A673 (cell line): Measurements from ENCODE around the gene RAB8B. TPM values are rescaled to one million over a fixed set of nuclear protein-coding genes. Genes with fewer than 3 reads are reported as not detected.

Experiments used
- BruUV-seq: library from RNA; stranded (reverse); fragments of 400-500 nt; replicated peaks from 2 replicates; lab custom pipeline; 2021; lab: Mats Ljungman, UMichigan
- CTCF ChIA-PET: fragments of 300-600 bp; sonication (Branson Sonifier 250); formaldehyde crosslinking; loops from one replicate; lab custom pipeline; 2022; ENCODE audit warnings: antibody characterized with exemption; lab: Charles Lee
- POLR2A ChIA-PET: fragments of 300-600 bp; sonication (Branson Sonifier 250); formaldehyde crosslinking; loops from one replicate; lab custom pipeline; 2022; ENCODE audit warnings: antibody characterized with exemption; ENCODE audit not compliant: low non-redundant PET; lab: Charles Lee
- DNase-seq: peaks from one replicate; pipeline ENCODE4 v3.0.0-alpha.2; 2015; ENCODE audit warnings: low spot score
- H3K27ac ChIP-seq: fragments of 200-600 bp; sonication (generic); 2 replicates; pipeline ENCODE4 v1.5.1; 2016; ENCODE audit warnings: mixed run types, low read depth, mild to moderate bottlenecking, mixed read lengths, antibody characterized with exemption, low read length; ENCODE audit not compliant: poor library complexity, severe bottlenecking
- H3K27me3 ChIP-seq: fragments of 200-600 bp; sonication (generic); replicated peaks from 2 replicates; pipeline ENCODE4 v1.6.1; 2017; ENCODE audit warnings: mixed run types, low read depth, mild to moderate bottlenecking, mixed read lengths, antibody characterized with exemption, low read length; ENCODE audit not compliant: insufficient read depth, poor library complexity
- H3K36me3 ChIP-seq: fragments of 200-600 bp; sonication (generic); 2 replicates; pipeline ENCODE4 v1.6.1; 2016; ENCODE audit warnings: mixed run types, mild to moderate bottlenecking, mixed read lengths, antibody characterized with exemption, low read length; ENCODE audit not compliant: insufficient read depth, poor library complexity, severe bottlenecking
- H3K4me1 ChIP-seq: fragments of 200-600 bp; sonication (generic); 2 replicates; pipeline ENCODE4 v1.6.1; 2017; ENCODE audit warnings: mixed run types, mild to moderate bottlenecking, mixed read lengths, antibody characterized with exemption, low read length; ENCODE audit not compliant: insufficient read depth, poor library complexity, severe bottlenecking
- H3K4me3 ChIP-seq: fragments of 200-600 bp; sonication (generic); 2 replicates; pipeline ENCODE4 v1.5.1; 2016; ENCODE audit warnings: low read depth, mixed run types, mild to moderate bottlenecking, mixed read lengths, low read length; ENCODE audit not compliant: poor library complexity, severe bottlenecking
- H3K9me3 ChIP-seq: fragments of 200-600 bp; sonication (generic); 2 replicates; pipeline ENCODE4 v1.6.1; 2016; ENCODE audit warnings: mixed run types, low read depth, mild to moderate bottlenecking, mixed read lengths, antibody characterized with exemption, low read length; ENCODE audit not compliant: poor library complexity, severe bottlenecking
- EZH2 ChIP-seq: fragments of 200-600 bp; sonication (generic); IDR thresholded peaks from 2 replicates; pipeline ENCODE4 v1.6.1; 2017; ENCODE audit warnings: borderline replicate concordance, low read depth, mild to moderate bottlenecking, mixed read lengths, antibody characterized with exemption, low read length; ENCODE audit not compliant: poor library complexity, severe bottlenecking
- intact Hi-C: fragments of 100-400 bp; cut with micrococcal nuclease; formaldehyde crosslinking; loops from one replicate; pipeline ENCODE4 v1.10.0; 2022; ENCODE audit not compliant: unreplicated experiment
- total RNA-seq: library from RNA; stranded (reverse); gene quantifications from 2 replicates; pipeline ENCODE4 v1.2.3, GENCODE V29; 2021
- TF ChIP-seq, protein P1 (sequence below): fragments of 300-800, 200-600 bp; sonication (generic); conservative IDR thresholded peaks from 2 replicates; pipeline ENCODE4 v1.5.1; 2017; ENCODE audit warnings: low read depth, mild to moderate bottlenecking, antibody characterized with exemption, low read length, moderate library complexity, mixed read lengths

Gene RAB8B
- total RNA-seq, 1 experiment from 2014 or later = 29.1 TPM

DNA sequence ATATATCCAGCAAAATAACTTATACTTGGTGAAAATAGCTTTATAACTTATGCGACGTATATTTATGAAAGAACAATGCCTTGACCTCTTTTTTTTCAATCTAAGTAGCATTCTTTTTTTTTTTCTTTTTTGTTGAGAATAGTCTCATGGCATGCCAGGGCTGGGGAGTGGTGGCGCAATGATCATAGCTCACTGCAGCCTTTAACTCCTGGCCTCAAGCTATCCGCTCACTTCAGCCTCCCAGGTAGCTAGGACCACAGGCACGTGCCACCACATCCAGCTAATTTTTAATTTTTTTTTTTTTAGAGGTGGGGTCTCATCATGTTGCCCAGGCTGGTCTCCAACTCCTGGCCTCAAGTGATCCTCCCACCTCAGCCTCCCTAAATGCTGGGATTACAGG lies 43.5 kb downstream of the RAB8B start:
- TF ChIP-seq EZH2 = no peak
- TF ChIP-seq, protein P1, sequence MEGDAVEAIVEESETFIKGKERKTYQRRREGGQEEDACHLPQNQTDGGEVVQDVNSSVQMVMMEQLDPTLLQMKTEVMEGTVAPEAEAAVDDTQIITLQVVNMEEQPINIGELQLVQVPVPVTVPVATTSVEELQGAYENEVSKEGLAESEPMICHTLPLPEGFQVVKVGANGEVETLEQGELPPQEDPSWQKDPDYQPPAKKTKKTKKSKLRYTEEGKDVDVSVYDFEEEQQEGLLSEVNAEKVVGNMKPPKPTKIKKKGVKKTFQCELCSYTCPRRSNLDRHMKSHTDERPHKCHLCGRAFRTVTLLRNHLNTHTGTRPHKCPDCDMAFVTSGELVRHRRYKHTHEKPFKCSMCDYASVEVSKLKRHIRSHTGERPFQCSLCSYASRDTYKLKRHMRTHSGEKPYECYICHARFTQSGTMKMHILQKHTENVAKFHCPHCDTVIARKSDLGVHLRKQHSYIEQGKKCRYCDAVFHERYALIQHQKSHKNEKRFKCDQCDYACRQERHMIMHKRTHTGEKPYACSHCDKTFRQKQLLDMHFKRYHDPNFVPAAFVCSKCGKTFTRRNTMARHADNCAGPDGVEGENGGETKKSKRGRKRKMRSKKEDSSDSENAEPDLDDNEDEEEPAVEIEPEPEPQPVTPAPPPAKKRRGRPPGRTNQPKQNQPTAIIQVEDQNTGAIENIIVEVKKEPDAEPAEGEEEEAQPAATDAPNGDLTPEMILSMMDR = no peak
- peaks cover 32% of the 10 kb centered on the region for H3K4me1 ChIP-seq
- DNase-seq = no peak
- H3K27ac ChIP-seq = no peak overlapping the region
- no peak overlapping the region for H3K4me3 ChIP-seq
- no peaks in the 10 kb centered on the region for H3K9me3 ChIP-seq
- H3K36me3 ChIP-seq = no peaks in the 10 kb centered on the region
- POLR2A ChIA-PET = no interaction called here
- no peaks in the 10 kb centered on the region for H3K27me3 ChIP-seq
- intact Hi-C loops = no loop called here
- CTCF ChIA-PET = interaction anchor here (0.6 kb wide), 1 partner anchor 11 kb away, joined by 3 read pairs; no protein-coding TSS in a partner anchor
- no TSS peak for BruUV-seq

DNA sequence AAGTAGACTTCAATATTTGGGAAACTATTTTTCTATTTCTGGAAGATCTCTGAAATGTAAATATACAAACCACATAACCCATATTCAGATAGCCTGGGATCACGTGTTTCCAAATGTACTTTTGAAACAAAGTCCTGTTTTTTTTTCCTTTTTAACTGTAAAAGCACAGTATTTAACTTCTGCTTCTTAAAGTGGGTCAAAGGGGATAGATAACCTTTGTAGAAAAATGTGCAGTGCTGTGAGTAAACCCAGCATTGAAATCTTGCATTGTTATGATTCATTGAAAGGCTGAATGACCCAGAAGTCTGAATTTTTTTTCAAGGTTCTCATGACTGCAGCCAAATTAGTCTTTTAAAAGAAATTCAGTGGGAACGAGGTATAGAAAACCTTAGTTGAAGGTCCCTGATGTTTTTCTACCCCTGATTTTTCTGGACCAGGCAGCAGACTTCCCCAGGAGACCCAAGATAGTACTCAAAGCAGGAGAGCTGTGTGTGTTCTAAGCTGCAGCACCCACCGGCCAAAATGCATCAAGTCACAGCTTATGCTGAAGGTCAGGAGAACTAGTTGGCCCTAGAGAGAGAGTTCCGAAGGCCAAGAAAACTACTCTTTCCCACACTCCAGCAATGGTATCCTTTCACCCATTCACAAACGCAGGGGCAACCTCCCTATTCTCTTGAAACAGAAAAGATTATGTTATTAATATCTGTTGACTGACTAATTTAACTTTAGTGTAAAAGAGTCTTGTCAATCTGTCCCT lies 44.4 kb downstream of the RAB8B start:
- no peak for TF ChIP-seq EZH2
- TF ChIP-seq, protein P1 = no peak
- no peak overlapping the region for H3K27ac ChIP-seq
- no peak for DNase-seq
- no peaks in the 10 kb centered on the region for H3K36me3 ChIP-seq
- intact Hi-C loops = no loop called here
- no peaks in the 10 kb centered on the region for H3K9me3 ChIP-seq
- ChIA-PET POLR2A (no interaction called here), CTCF (no interaction called here)
- H3K4me3 ChIP-seq = no peak overlapping the region
- no peaks in the 10 kb centered on the region for H3K27me3 ChIP-seq
- H3K4me1 ChIP-seq = peaks cover 41% of the 10 kb centered on the region
- no TSS peak for BruUV-seq

GRCh38 chr15:63234451-63234870 lies 45.1 kb downstream of the RAB8B start:
- Histone ChIP-seq H3K36me3 (no peaks in the 10 kb centered on the region), H3K4me1 (peaks cover 45% of the 10 kb centered on the region), H3K27ac (no peak overlapping the region), H3K9me3 (no peaks in the 10 kb centered on the region), H3K4me3 (no peak overlapping the region), H3K27me3 (no peaks in the 10 kb centered on the region)
- TF ChIP-seq EZH2 = no peak
- TF ChIP-seq, protein P1 = no peak
- POLR2A ChIA-PET = no interaction called here
- CTCF ChIA-PET = no interaction called here
- no TSS peak for BruUV-seq
- DNase-seq = no peak
- intact Hi-C loops = no loop called here
